HK-2 (cell line): Measurements from ENCODE around the gene NOS2.
"Not testable (repeated sequence)": the region's sequence is repeated elsewhere in the genome, so short reads cannot be mapped to it uniquely, and the experiment has no call there.

Experiments
- DNase-seq: peaks from one replicate; pipeline ENCODE4 v3.0.0-alpha.2; 2018; ENCODE audit not compliant: unreplicated experiment

NOS2 gene

GRCh38 chr17:27754549-27754948 lies 45.8 kb downstream of the NOS2 start:
- no peak for DNase-seq

GRCh38 chr17:27753726-27754125 lies 46.6 kb downstream of the NOS2 start:
- not testable (repeated sequence) for DNase-seq

- DNase-seq, result not testable (repeated sequence)
Measured at GRCh38 chr17:27752831-27753619, 47.3 kb downstream of the NOS2 start.

- no peak for DNase-seq
Measured at GRCh38 chr17:27751622-27752490, 48.5 kb downstream of the NOS2 start.

- DNase-seq, result no peak
Measured at GRCh38 chr17:27751166-27751565, 49.2 kb downstream of the NOS2 start.

GRCh38 chr17:27749562-27750150 lies 50.7 kb downstream of the NOS2 start:
- DNase-seq, result not testable (repeated sequence)

GRCh38 chr17:27748360-27748825 lies 51.9 kb downstream of the NOS2 start:
- DNase-seq, result no peak

- no peak for DNase-seq
Measured at GRCh38 chr17:27747462-27748359, 52.6 kb downstream of the NOS2 start.

GRCh38 chr17:27746881-27747280 lies 53.4 kb downstream of the NOS2 start:
- no peak for DNase-seq

- DNase-seq, result not testable (repeated sequence)
Measured at GRCh38 chr17:27746320-27746719, 54.0 kb downstream of the NOS2 start.

GRCh38 chr17:27745207-27745830 lies 55.0 kb downstream of the NOS2 start:
- not testable (repeated sequence) for DNase-seq

- no peak for DNase-seq
Measured at GRCh38 chr17:27743281-27743885, 56.9 kb downstream of the NOS2 start.

GRCh38 chr17:27741971-27742575 lies 58.3 kb downstream of the NOS2 start:
- no peak for DNase-seq

GRCh38 chr17:27741361-27741861 lies 58.9 kb downstream of the NOS2 start:
- no peak for DNase-seq

- DNase-seq, result not testable (repeated sequence)
Measured at GRCh38 chr17:27740541-27740940, 59.8 kb downstream of the NOS2 start.

- DNase-seq, result no peak
Measured at GRCh38 chr17:27733773-27734172, 66.6 kb downstream of the NOS2 start.

- not testable (repeated sequence) for DNase-seq
Measured at GRCh38 chr17:27732746-27733145, 67.6 kb downstream of the NOS2 start.

GRCh38 chr17:27725982-27726381 lies 74.3 kb downstream of the NOS2 start:
- DNase-seq, result not testable (repeated sequence)

- no peak for DNase-seq
Measured at GRCh38 chr17:27721797-27722196, 78.5 kb downstream of the NOS2 start.
